Activated T-cell treated with anti-CD3 and anti-CD28 coated beads, Interleukin-2, amount 50 U/mL, for 4 hours (primary cell): Measurements from ENCODE around the gene RCOR1. TPM values are rescaled to one million over a fixed set of nuclear protein-coding genes. Genes with fewer than 3 reads are reported as not detected.
"Not testable (repeated sequence)": the region's sequence is repeated elsewhere in the genome, so short reads cannot be mapped to it uniquely, and the experiment has no call there.

Experiments
- ATAC-seq, 2 donors: fragments of 200-7000 bp; cut with Tn5 transposase; one replicate each; pipeline ENCODE4 v1.10.0; 2021
- DNase-seq: peaks from one replicate; pipeline ENCODE4 v3.0.0-alpha.2; 2020
- H3K27me3 Mint-ChIP-seq: one replicate; pipeline ENCODE4 v1.8.0; 2021; ENCODE audit warnings: low read depth, mixed read lengths
- H3K36me3 Mint-ChIP-seq: one replicate; pipeline ENCODE4 v1.8.0; 2022; ENCODE audit warnings: mixed read lengths; ENCODE audit not compliant: insufficient read depth
- H3K4me1 Mint-ChIP-seq: one replicate; pipeline ENCODE4 v1.8.0; 2021; ENCODE audit warnings: low read depth, mixed read lengths
- H3K4me3 Mint-ChIP-seq: one replicate; pipeline ENCODE4 v1.8.0; 2021; ENCODE audit warnings: mild to moderate bottlenecking, moderate library complexity, mixed read lengths
- H3K9me3 Mint-ChIP-seq: one replicate; pipeline ENCODE4 v1.8.0; 2021; ENCODE audit warnings: mixed read lengths
- total RNA-seq, 3 donors: library from RNA; stranded (reverse); gene quantifications; one replicate each; pipeline ENCODE4 v1.2.1, GENCODE V29; 2021

RCOR1 gene
- total RNA-seq, 3 donors from 2014 or later: 12.5 to 14.7 (median 13.9) TPM

DNA sequence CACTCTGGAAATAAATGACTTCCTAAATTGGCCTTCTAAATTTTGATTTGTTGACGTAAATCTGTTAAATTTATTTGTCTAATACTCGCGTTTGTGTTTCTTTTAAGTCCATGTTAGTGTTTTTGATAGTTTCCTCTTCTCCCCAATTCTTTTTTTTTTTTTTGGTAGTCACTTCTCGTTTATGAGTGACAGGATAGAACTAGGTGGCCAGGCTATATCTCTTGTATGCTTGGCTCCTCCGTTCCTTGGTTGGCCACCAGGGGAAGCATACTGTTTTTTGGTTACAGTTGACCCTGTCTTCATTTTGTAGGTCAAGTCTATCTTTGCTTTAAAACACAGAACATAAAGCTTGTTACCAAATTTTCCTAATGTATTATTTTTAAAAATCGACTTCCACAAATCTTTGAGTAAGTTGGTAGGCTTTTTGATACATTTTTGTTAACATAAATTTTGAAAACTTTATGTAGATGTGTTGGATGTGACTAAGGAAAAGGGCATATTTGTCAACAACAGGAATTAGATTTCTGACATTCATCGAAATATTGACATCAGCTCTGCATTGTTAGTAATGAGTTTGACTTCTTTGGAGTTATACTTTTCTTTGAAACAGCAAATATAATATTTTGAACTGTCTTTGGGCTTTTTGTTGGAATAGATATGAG lies 2.2 kb downstream of the RCOR1 start:
- Mint-ChIP-seq H3K4me3 (peak overlapping the region; percentile 91), H3K36me3 (no peaks in the 10 kb centered on the region), H3K9me3 (no peaks in the 10 kb centered on the region), H3K4me1 (peaks cover 36% of the 10 kb centered on the region), H3K27me3 (no peaks in the 10 kb centered on the region)
- ATAC-seq: no peak
- peak; percentile 45 for DNase-seq

DNA sequence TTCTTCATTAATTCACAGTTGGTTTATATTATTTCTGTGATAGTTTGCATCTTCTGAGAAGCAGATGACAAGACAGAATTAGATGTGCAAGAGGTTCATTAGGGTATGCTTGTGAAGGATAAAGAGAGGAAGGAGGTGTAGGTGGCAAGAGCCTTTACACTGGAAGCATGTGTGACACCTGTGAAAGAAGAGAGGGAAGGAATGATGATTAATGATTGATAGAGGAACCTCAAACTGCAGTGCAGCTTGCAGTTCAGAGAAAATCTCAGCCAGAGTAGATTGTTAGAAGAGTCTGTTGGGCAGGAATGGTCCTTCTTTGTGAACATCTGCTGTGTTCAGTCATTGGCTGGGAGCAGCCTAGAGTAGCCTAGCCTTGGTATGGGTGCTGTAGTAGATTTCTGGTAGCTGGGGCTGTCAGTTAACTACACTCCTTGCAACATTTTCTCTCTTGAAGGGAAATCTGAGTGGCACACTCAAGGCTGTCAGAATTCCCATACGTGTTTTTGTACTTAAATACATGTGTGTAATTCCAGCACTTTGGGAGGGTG lies 9.0 kb downstream of the RCOR1 start:
- DNase-seq: no peak
- no peaks in the 10 kb centered on the region for H3K27me3 Mint-ChIP-seq
- H3K4me3 Mint-ChIP-seq: no peak overlapping the region
- no peak for ATAC-seq
- H3K36me3 Mint-ChIP-seq: peaks cover 6% of the 10 kb centered on the region
- peaks cover 41% of the 10 kb centered on the region for H3K4me1 Mint-ChIP-seq
- no peaks in the 10 kb centered on the region for H3K9me3 Mint-ChIP-seq

DNA sequence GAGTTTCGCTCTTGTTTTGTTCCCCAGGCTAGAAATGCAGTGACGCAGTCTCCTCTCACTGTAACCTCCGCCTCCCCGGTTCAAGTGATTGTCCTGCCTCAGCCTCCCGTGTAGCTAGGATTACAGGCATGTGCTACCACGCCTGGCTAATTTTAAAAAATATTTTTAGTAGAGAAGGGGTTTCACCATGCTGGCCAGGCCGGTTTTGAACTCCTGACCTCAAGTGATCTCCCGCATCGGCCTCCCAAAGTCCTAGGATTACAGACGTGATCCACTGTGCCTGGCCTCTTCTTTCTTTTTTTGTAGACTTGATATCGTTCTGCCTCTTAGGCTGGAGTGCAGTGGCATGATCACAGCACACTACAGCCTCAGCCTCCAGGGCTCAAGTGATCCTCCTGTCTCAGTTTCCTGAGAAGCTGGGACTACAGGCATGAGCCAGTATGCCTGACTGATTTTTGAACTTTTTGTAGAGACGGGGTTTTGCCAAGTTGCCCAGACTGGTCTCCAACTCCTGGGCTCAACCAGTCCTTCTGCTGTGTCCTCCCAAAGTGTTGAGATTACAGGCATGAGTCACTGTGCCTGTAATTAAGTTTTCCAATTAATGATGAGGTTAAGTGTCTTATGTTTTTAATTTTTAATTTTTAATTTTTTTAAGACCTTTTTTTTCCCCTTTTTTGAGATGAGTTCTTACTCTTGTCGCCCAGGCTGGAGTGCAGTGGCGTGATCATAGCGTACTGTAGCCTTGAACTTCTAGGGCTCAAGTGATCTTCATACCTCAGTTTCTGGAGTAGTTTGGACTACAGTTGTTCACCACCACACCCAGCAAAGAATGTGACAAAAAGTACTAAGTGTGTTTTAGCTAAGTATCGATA lies 10.2 kb downstream of the RCOR1 start:
- no peaks in the 10 kb centered on the region for H3K9me3 Mint-ChIP-seq
- peaks cover 43% of the 10 kb centered on the region for H3K4me1 Mint-ChIP-seq
- peak overlapping the region; percentile 16 for H3K4me3 Mint-ChIP-seq
- H3K36me3 Mint-ChIP-seq: peaks cover 6% of the 10 kb centered on the region
- H3K27me3 Mint-ChIP-seq: no peaks in the 10 kb centered on the region
- ATAC-seq: no peak
- no peak for DNase-seq

DNA sequence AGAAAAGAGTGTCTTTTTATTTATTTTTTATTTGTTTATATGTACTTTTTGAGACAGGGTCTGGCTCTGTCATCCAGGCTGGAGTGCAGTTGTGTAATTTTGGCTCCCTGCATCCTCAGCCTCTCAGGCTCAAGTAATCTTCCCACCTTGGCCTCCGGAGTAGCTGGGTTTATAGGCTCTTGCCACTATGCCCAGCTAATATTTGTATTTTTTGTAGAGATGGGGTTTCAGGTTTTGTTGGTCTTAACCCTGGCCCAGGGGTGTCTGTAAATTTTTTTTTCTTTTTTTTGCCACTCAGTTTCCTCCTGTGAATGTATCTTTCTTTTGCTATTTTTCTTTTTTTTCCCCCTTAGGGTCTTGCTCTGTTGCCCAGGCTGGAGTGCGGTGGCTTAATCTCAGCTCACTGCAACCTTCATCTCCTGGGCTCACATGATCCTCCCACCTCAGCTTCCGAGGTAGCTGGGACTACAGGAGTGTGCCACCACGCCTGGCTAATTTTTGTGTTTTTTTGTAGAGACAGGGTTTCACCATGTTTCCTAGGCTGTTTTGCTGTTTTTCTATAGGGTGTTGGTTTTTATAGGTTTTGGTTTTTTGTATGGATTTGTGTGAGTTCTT lies 11.0 kb downstream of the RCOR1 start:
- no peak overlapping the region for H3K4me3 Mint-ChIP-seq
- H3K4me1 Mint-ChIP-seq: peaks cover 49% of the 10 kb centered on the region
- ATAC-seq: no peak
- no peaks in the 10 kb centered on the region for H3K27me3 Mint-ChIP-seq
- no peak for DNase-seq
- H3K9me3 Mint-ChIP-seq: no peaks in the 10 kb centered on the region
- peaks cover 6% of the 10 kb centered on the region for H3K36me3 Mint-ChIP-seq

DNA sequence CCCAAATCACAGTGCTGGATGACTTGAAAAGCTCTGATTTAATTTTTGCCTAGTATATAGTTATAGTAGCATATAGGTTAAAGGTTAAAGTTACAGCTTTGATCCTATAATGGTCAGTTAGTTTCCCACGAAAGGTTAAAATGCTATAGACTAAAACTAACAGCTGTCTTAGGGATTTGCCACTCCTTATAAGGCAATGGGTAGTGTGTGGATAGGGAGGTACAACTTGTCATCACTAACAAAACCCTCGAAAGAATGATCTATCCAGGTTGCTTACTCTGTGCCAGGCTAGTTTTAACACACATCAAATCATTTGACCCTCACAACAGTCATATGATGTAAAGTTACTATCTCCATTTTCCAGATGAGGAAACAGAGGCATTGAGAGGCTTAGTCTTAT lies 11.7 kb downstream of the RCOR1 start:
- no peak for DNase-seq
- no peak for ATAC-seq
- Mint-ChIP-seq H3K36me3 (peaks cover 6% of the 10 kb centered on the region), H3K4me1 (peaks cover 48% of the 10 kb centered on the region), H3K4me3 (no peak overlapping the region), H3K9me3 (no peaks in the 10 kb centered on the region), H3K27me3 (no peaks in the 10 kb centered on the region)

DNA sequence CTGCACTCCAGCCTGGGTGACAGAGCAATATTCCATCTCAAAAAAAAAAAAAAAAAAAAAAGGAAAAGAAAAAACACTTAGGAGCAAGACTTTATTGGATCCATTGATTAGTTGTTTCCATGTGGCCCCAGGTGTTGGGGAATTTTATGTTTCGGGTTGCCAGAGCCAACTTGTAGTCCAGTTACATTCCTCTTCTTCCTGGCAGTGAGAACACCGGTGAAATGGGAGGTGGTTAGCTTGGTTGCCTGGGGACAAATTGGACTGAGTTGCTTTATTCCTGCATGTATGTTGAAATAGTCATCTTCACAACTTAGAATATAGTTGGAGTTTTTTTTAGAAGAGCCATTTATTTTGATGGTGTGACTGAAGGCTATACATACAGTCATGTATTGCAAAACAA lies 12.6 kb downstream of the RCOR1 start:
- H3K4me3 Mint-ChIP-seq: no peak overlapping the region
- H3K36me3 Mint-ChIP-seq: peaks cover 6% of the 10 kb centered on the region
- H3K9me3 Mint-ChIP-seq: no peaks in the 10 kb centered on the region
- H3K4me1 Mint-ChIP-seq: peaks cover 43% of the 10 kb centered on the region
- no peak for DNase-seq
- ATAC-seq: no peak
- no peaks in the 10 kb centered on the region for H3K27me3 Mint-ChIP-seq

DNA sequence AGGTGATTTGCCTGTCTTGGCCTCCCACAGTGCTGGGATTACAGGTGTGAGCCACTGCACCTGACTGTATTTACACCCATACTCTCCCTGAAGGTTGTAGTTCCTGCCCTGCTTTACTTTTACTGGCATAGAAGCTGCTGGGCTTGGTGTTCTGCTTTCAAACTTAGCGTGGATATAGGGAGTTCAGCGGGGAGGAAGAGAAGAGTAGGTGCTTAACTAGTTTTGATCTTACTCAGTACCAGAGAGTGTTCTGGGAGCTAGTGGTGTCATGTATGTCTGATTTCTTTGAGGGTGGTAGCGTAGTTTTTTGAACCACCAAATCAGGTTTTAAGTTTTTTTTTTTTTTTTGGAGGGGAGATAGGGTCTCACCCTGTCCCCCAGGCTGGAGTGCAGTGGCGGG lies 13.8 kb downstream of the RCOR1 start:
- no peaks in the 10 kb centered on the region for H3K27me3 Mint-ChIP-seq
- H3K9me3 Mint-ChIP-seq: no peaks in the 10 kb centered on the region
- H3K4me1 Mint-ChIP-seq: peaks cover 45% of the 10 kb centered on the region
- H3K4me3 Mint-ChIP-seq: no peak overlapping the region
- DNase-seq (no peak), ATAC-seq (peak; percentile 63 to 73)
- H3K36me3 Mint-ChIP-seq: peaks cover 4% of the 10 kb centered on the region

DNA sequence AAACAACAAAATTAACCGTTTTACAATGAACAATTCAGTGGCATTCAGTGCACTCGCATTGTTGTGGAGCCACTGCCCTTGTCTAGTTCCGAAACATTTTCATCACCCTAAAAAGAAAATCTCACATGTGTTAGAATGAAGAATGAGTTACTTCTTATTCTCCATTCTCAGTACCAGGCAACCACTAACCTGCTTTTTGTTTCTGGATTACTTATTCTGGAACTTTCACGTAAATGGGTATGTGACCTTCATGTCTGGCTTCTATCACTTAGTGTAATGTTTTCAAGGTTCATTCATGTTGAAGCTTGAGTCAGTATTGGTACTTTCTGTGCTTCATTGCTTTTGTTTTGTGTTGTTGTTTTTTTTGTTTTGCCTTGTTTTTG lies 15.6 kb downstream of the RCOR1 start:
- DNase-seq (no peak), ATAC-seq (peak; percentile 66 to 72)
- H3K36me3 Mint-ChIP-seq: no peaks in the 10 kb centered on the region
- no peak overlapping the region for H3K4me3 Mint-ChIP-seq
- no peaks in the 10 kb centered on the region for H3K9me3 Mint-ChIP-seq
- no peaks in the 10 kb centered on the region for H3K27me3 Mint-ChIP-seq
- peaks cover 39% of the 10 kb centered on the region for H3K4me1 Mint-ChIP-seq

DNA sequence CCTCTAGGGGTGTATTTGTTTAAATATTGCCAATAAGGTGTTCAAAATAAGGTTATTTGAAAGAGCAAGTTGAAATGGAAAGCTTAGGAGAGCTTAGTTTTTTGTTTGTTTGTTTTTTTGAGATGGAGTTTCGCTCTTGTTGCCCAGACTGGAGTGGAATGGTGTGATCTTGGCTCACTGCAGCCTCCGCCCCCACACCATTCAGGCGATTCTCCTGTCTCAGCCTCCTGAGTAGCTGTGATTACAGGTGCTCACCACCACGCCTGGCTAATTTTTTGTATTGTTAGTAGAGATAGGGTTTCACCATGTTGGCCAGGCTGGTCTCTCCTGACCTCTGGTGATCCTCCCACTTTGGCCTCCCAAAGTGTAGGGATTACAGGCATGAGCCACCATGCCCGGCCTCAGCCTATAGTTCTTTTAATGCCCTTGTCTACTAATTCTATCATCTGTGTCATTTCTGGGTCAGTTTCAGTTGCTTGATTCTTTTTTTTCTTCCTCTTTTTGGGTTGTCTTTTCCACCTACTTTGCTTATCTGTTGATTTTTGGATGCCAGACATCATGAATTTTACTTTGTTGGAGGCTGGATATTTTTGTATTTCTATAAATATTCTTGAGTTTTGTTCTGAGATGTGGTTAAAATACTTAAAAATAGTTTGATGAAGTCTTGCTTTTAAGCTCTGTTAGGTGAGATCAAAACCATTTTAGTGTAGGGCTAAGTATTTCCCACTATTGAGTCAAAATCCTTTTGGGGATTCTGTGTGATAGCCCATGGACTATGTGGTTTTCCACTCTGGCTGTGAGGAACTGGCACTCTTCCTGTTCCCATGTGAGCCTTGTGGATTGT lies 18.7 kb downstream of the RCOR1 start:
- Mint-ChIP-seq H3K27me3 (no peaks in the 10 kb centered on the region), H3K4me3 (no peak overlapping the region), H3K9me3 (no peaks in the 10 kb centered on the region), H3K36me3 (no peaks in the 10 kb centered on the region), H3K4me1 (peaks cover 21% of the 10 kb centered on the region)
- DNase-seq: no peak
- no peak for ATAC-seq

DNA sequence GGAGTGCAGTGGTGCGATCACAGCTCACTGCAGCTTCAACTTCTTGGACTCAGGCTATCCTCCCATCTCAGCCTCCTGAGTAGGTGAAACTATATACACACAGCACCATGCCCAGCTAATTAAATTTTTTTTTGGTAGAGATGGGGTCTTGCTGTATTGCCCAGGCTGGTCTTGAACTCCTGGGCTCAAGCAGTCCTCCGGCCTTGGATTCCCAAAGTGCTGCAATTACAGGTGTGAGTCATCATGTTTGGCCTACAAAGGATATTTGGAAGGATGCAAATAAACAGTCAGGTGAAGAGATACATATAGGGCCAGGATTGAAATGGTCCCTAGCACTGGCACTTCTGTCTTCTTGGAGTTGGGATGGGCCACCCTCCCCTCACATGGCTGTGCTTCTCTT lies 23.9 kb downstream of the RCOR1 start:
- peaks cover 11% of the 10 kb centered on the region for H3K36me3 Mint-ChIP-seq
- no peaks in the 10 kb centered on the region for H3K27me3 Mint-ChIP-seq
- H3K4me1 Mint-ChIP-seq: peaks cover 19% of the 10 kb centered on the region
- no peaks in the 10 kb centered on the region for H3K9me3 Mint-ChIP-seq
- DNase-seq (no peak), ATAC-seq (no peak)
- H3K4me3 Mint-ChIP-seq: no peak overlapping the region

DNA sequence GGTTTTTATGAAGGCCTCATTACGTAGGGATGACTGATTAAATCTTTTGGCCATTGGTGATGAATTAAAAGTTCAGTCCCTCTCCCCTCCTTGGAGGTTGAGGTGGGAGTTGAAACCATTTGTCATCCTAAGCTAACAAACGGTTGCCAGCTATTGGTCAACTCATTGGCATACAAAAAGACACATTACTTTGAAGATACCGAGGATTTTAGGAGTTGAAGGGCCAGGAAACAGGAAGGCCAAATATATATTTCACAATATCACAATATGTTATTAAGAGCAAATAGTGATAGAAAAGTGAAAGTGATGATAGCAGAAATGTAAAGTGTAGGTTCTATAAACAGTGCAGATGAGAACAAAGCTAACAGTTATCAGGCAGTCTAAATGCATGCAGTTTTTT lies 24.4 kb downstream of the RCOR1 start:
- H3K9me3 Mint-ChIP-seq: no peaks in the 10 kb centered on the region
- H3K4me3 Mint-ChIP-seq: no peak overlapping the region
- peaks cover 11% of the 10 kb centered on the region for H3K36me3 Mint-ChIP-seq
- no peaks in the 10 kb centered on the region for H3K27me3 Mint-ChIP-seq
- DNase-seq: no peak
- ATAC-seq: no peak
- H3K4me1 Mint-ChIP-seq: peaks cover 19% of the 10 kb centered on the region

DNA sequence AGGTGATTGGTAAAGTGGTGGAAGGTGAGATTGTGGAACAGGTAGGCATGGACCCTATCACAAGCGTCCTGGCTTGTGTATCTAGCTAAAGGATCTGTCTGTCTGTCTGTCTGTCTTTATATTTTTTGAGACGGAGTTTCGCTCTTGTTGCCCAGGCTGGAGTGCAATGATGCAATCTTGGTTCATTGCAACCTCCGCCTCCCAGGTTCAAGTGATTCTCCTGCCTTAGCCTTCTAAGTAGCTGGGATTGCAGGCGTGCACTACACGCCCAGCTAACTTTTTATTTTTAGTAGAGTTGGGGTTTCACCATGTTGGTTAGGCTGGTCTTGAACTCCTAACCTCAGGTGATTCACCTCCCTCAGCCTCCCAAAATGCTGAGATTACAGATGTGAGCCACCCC lies 26.6 kb downstream of the RCOR1 start:
- not testable (repeated sequence) for H3K9me3 Mint-ChIP-seq, DNase-seq, ATAC-seq, H3K4me3 Mint-ChIP-seq, H3K27me3 Mint-ChIP-seq
- Mint-ChIP-seq H3K4me1 (peaks cover 30% of the 10 kb centered on the region), H3K36me3 (peaks cover 11% of the 10 kb centered on the region)

DNA sequence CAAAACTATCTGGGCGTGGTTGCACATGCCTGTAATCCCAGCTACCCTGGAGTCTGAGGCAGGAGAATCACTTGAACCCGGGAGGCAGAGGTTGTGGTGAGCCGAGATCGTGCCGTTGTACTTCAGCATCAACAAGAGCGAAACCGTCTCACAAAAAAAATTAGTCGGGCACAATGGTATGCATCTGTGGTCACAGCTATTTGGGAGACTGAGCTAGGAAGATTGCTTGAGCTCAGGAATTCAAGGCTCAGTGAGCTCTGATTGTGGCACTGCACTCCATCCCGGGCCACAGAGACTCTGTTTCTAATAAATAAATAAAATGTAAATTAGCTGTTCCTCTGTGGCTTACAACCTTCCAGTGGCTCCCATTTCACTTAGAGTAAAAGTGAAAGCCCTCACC lies 28.0 kb downstream of the RCOR1 start:
- Mint-ChIP-seq H3K27me3 (no peaks in the 10 kb centered on the region), H3K4me3 (no peak overlapping the region), H3K4me1 (peaks cover 30% of the 10 kb centered on the region), H3K36me3 (peaks cover 11% of the 10 kb centered on the region), H3K9me3 (no peaks in the 10 kb centered on the region)
- ATAC-seq: no peak
- no peak for DNase-seq
